Measurements from ENCODE around the gene ZDHHC17. TPM values are rescaled to one million over a fixed set of nuclear protein-coding genes. Genes with fewer than 3 reads are reported as not detected.

Gene ZDHHC17
- total RNA-seq, 4 donors from 2014 or later: 48.5 to 365 (median 102) TPM

DNA sequence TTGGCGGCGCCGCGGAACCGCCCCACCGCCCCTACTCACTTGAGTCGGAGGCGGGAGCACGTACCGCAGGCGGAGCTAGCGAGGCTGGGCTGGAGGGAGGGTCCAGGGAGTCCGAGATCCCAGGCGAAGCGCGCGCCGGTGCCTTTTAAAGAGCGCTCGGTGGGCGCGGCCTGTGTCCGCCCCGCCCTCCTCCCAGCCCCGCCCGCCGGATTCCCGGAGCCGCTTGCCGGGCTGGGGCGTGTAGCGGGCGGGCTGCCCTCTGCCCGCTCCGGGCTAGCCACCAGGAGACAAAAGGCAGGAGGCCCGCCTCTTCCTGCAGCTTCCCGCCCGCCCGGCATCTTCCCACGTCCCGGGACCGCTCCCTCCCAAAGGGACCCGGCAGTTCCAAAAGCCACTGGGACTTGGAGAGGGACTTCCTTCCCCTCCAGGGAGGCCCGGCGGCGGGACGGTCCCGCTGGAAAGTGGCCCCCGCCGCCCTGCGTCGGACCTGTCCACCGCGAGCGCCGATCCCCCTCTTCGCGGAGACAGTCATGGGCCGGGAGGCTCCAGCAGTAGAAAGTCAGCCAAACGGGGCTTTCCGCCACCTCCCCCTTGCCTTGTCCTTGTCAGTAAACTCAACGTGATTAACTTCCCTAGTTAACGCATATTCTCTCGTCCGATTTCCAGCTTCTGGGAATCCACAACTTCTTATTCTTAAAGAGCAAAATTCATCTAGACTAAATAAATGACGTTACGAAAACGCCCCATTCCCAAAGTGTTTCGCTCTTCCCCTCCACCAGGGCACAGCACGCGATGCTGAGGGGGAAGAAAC, 115.2 kb downstream of the ZDHHC17 start, which contains the start of gene CSRP2:
Gene CSRP2, minus strand, starts transcription at position 121 of the 811 bp plus-strand sequence. CDS start 12,759 bp downstream, outside the sequence.
- H3K27ac ChIP-seq: peak within 1 kb of the TSS; percentile 90 to 94
- peak within 1 kb of the TSS; percentile 59 to 61 for H3K4me3 ChIP-seq
- peak; percentile 91 to 95 for DNase-seq
- intact Hi-C loops (cut with DNase I; ENCODE audit: low total_unique reads): no loop called here
- H3K9me3 ChIP-seq: no peaks in the 10 kb centered on the region
- no peaks in the 10 kb centered on the region for H3K36me3 ChIP-seq
- H3K4me1 ChIP-seq: no peaks in the 10 kb centered on the region
- H3K27me3 ChIP-seq: no peaks in the 10 kb centered on the region
- TF ChIP-seq CTCF (IDR thresholded peaks at IDR 0.05): peak; percentile 9 to 34 (median 30)
- peak; percentile 89 to 93 for TF ChIP-seq POLR2A (IDR thresholded peaks at IDR 0.05)

DNA sequence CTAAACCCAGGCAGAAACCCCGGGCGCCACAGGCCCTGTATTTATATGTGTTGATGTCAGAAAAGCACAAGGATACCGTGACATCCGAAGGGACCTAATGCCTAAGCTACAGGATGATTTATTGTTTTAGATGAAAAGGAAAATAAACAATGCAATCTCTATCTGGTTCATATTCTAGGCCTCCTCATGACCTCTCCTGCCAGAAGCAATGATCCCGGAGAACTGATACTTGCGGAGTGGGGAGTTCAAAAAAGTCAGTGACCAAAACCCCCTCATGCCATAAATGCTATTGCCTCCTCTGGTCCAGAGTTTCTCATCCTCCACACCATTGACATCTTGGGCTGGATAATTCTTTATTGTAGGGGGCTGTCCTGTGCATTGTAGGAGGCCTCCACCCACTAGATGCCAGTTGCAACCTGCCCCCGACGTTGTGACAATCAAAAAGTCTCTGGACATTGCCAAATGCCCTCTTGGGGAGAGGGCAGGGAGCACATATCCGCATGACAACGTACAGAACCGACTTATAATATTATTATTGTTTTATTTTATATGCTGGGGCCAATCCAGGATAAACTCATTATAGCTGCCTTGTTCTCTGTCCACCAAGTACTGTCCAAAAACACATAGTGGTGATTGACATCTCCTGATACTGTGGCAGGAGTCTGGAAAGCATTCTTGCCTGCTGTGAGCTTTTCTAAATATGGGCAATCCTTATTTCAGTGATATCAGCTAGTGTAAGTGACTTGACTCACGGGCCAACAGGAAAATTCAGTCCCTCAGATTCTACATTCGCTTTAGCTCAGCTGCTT, 116.0 kb downstream of the ZDHHC17 start:
- H3K27me3 ChIP-seq: no peaks in the 10 kb centered on the region
- no peaks in the 10 kb centered on the region for H3K9me3 ChIP-seq
- H3K27ac ChIP-seq: peak overlapping the region; percentile 90 to 94
- H3K4me3 ChIP-seq: peak overlapping the region; percentile 59 to 61
- intact Hi-C loops (cut with DNase I; ENCODE audit: low total_unique reads): no loop called here
- peak in 1 of 2 donors; percentile 43 for DNase-seq
- H3K4me1 ChIP-seq: no peaks in the 10 kb centered on the region
- TF ChIP-seq POLR2A (IDR thresholded peaks at IDR 0.05): no peak
- no peak for TF ChIP-seq CTCF (IDR thresholded peaks at IDR 0.05)
- no peaks in the 10 kb centered on the region for H3K36me3 ChIP-seq

DNA sequence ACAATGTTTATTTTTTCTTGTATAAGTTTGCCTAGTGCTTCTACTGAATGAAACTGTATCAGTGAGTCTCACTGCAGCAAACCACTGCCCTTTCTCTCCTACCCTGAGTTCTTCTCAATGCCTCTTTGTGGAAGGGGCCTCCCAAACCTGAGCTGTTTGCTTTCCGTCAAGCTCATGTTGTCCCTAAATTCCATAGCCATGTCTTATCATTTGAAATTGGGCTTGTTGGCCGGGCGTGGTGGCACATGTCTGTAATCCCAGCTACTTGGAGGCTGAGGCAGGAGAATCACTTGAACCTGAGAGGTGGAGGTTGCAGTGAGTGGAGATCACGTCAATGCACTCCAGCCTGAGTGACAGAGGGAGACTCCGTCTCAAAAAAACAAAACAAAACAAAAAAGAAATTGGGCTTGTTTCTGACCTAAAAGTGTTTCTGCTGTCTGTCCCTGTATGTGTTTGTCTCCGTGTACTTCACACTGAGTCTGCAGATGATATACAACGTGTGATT, 116.7 kb downstream of the ZDHHC17 start:
- Histone ChIP-seq H3K4me3 (no peak overlapping the region), H3K9me3 (no peaks in the 10 kb centered on the region), H3K4me1 (no peaks in the 10 kb centered on the region), H3K27me3 (no peaks in the 10 kb centered on the region), H3K27ac (peak overlapping the region in 1 of 2 donors; percentile 90), H3K36me3 (no peaks in the 10 kb centered on the region)
- no peak for DNase-seq
- TF ChIP-seq CTCF (IDR thresholded peaks at IDR 0.05) (no peak), POLR2A (IDR thresholded peaks at IDR 0.05) (no peak)
- intact Hi-C loops (cut with DNase I; ENCODE audit: low total_unique reads): no loop called here

DNA sequence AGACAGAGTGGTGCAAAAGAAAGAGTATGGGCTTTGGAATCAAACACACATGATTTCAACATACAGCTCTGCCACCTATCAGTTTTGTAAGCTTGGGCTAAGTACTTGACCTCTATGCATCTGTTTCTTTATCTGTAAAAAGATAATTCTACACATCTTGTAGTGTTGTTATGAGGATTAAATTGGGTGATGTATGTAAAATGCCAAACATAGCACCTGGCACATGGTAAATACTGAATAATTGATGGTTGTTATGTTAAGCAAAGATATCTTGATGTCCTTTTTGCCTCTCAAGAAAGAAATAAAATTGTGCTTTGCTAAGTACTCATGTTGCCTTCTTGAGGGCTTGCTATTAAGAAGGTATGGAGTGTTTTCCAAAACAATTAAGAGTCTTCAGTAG, 117.2 kb downstream of the ZDHHC17 start:
- H3K36me3 ChIP-seq: no peaks in the 10 kb centered on the region
- H3K4me3 ChIP-seq: no peak overlapping the region
- H3K27ac ChIP-seq: no peak overlapping the region
- DNase-seq: no peak
- intact Hi-C loops (cut with DNase I; ENCODE audit: low total_unique reads): no loop called here
- no peaks in the 10 kb centered on the region for H3K27me3 ChIP-seq
- H3K9me3 ChIP-seq: no peaks in the 10 kb centered on the region
- no peaks in the 10 kb centered on the region for H3K4me1 ChIP-seq
- TF ChIP-seq POLR2A (IDR thresholded peaks at IDR 0.05) (no peak), CTCF (IDR thresholded peaks at IDR 0.05) (no peak)

Measured in uterus (tissue), 4 donors.